KMS-11 (cell line): ENCODE data around the gene ESRRG.

Source experiments
- H2AFZ ChIP-seq: fragments of 200-600 bp; sonication (generic); 2 replicates; pipeline ENCODE4 v1.6.1; 2016; ENCODE audit warnings: antibody characterized with exemption, mixed run types, low read depth
- H3K27ac ChIP-seq: fragments of 200-600 bp; sonication (generic); 2 replicates; pipeline ENCODE4 v1.6.1; 2016; ENCODE audit warnings: mild to moderate bottlenecking, mixed run types
- H3K27me3 ChIP-seq: fragments of 200-600 bp; sonication (generic); 2 replicates; pipeline ENCODE4 v1.6.1; 2017; ENCODE audit warnings: mild to moderate bottlenecking, low read depth, mixed run types, moderate library complexity; ENCODE audit not compliant: insufficient read depth
- H3K36me3 ChIP-seq: fragments of 200-600 bp; sonication (generic); 2 replicates; pipeline ENCODE4 v1.6.1; 2017; ENCODE audit warnings: mild to moderate bottlenecking, mixed run types; ENCODE audit not compliant: insufficient read depth
- H3K4me1 ChIP-seq: fragments of 200-600 bp; sonication (generic); 2 replicates; pipeline ENCODE4 v1.6.1; 2016; ENCODE audit warnings: mild to moderate bottlenecking, low read depth, mixed run types; ENCODE audit not compliant: poor library complexity, severe bottlenecking
- H3K4me2 ChIP-seq: fragments of 200-600 bp; sonication (generic); 2 replicates; pipeline ENCODE4 v1.7.0; 2016; ENCODE audit warnings: mild to moderate bottlenecking, mixed run types
- H3K4me3 ChIP-seq: fragments of 200-600 bp; sonication (generic); IDR thresholded peaks from 2 replicates; pipeline ENCODE4 v1.6.1; 2017; ENCODE audit warnings: low read depth, low read length, mixed read lengths; ENCODE audit not compliant: insufficient read depth
- H3K79me2 ChIP-seq: fragments of 200-600 bp; sonication (generic); 2 replicates; pipeline ENCODE4 v1.6.1; 2016; ENCODE audit warnings: low read depth, mixed run types; ENCODE audit not compliant: insufficient read depth
- H3K9ac ChIP-seq: fragments of 200-600 bp; sonication (generic); 2 replicates; pipeline ENCODE4 v1.6.1; 2016; ENCODE audit warnings: mild to moderate bottlenecking, mixed run types
- H4K20me1 ChIP-seq: fragments of 200-600 bp; sonication (generic); 2 replicates; pipeline ENCODE4 v1.6.1; 2016; ENCODE audit warnings: mild to moderate bottlenecking, mixed run types; ENCODE audit not compliant: insufficient read depth
- TF ChIP-seq, protein P1 (sequence below): fragments of 200-600 bp; sonication (generic); conservative IDR thresholded peaks from 2 replicates; pipeline ENCODE4 v1.6.1; 2017; ENCODE audit warnings: low read depth, mild to moderate bottlenecking, antibody characterized with exemption, low read length, moderate library complexity, mixed read lengths

Gene ESRRG

GRCh38 chr1:216621536-216621935, 101.7 kb downstream of the ESRRG start:
- no peaks in the 10 kb centered on the region for H4K20me1 ChIP-seq
- H3K27ac ChIP-seq, result no peak overlapping the region
- no peaks in the 10 kb centered on the region for H3K4me1 ChIP-seq
- H3K4me3 ChIP-seq, result no peak overlapping the region
- H3K9ac ChIP-seq, result no peak overlapping the region
- TF ChIP-seq, protein P1, sequence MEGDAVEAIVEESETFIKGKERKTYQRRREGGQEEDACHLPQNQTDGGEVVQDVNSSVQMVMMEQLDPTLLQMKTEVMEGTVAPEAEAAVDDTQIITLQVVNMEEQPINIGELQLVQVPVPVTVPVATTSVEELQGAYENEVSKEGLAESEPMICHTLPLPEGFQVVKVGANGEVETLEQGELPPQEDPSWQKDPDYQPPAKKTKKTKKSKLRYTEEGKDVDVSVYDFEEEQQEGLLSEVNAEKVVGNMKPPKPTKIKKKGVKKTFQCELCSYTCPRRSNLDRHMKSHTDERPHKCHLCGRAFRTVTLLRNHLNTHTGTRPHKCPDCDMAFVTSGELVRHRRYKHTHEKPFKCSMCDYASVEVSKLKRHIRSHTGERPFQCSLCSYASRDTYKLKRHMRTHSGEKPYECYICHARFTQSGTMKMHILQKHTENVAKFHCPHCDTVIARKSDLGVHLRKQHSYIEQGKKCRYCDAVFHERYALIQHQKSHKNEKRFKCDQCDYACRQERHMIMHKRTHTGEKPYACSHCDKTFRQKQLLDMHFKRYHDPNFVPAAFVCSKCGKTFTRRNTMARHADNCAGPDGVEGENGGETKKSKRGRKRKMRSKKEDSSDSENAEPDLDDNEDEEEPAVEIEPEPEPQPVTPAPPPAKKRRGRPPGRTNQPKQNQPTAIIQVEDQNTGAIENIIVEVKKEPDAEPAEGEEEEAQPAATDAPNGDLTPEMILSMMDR, result no peak
- no peak overlapping the region for H3K4me2 ChIP-seq
- H2AFZ ChIP-seq, result no peak overlapping the region
- no peaks in the 10 kb centered on the region for H3K79me2 ChIP-seq
- H3K27me3 ChIP-seq, result no peaks in the 10 kb centered on the region
- no peaks in the 10 kb centered on the region for H3K36me3 ChIP-seq

DNA sequence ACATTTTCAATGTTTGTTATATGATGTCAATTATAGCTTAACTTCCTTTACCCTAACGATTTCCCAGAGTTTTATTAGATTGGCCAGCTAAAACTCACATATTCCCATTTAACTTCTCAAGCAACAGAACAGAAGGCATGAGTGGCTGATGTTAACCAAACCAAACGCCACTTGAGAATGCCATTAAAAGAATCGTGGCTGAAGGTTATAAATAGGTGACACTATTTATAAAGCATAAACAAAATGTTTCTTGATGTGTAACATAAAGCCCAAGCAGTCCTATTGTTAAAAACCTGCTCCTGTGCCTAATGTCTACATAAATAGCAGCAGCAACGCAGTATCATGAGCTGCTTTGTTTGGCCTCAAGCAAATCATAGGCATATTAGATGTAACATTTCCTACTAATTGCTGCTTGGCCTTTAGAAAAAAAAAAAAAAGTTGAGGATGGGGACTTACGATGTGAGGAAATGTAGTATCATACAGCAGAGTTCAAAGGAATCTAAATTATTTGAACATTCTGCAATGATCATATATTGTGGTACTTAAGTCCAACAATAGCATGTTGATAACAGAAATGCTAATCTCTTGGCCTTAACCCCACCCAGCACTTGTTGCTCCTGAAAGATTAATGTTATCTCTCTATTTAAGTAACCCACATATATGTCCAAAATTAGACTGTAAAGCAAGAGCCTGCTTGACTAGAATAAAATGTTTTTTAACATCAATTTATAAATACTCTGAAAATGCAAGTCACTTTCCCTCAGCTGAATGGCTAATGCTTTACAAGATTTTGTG, 106.0 kb downstream of the ESRRG start:
- no peak overlapping the region for H3K4me2 ChIP-seq
- no peaks in the 10 kb centered on the region for H3K36me3 ChIP-seq
- no peaks in the 10 kb centered on the region for H4K20me1 ChIP-seq
- no peak overlapping the region for H3K4me3 ChIP-seq
- no peak overlapping the region for H3K27ac ChIP-seq
- no peaks in the 10 kb centered on the region for H3K4me1 ChIP-seq
- H3K9ac ChIP-seq, result no peak overlapping the region
- no peak overlapping the region for H2AFZ ChIP-seq
- no peaks in the 10 kb centered on the region for H3K27me3 ChIP-seq
- no peaks in the 10 kb centered on the region for H3K79me2 ChIP-seq
- TF ChIP-seq, protein P1, result no peak

- TF ChIP-seq, protein P1, result no peak
- Histone ChIP-seq H3K4me1 (no peaks in the 10 kb centered on the region), H3K27ac (no peak overlapping the region), H2AFZ (no peak overlapping the region), H3K79me2 (no peaks in the 10 kb centered on the region), H3K27me3 (no peaks in the 10 kb centered on the region), H3K4me2 (no peak overlapping the region), H3K36me3 (no peaks in the 10 kb centered on the region), H4K20me1 (no peaks in the 10 kb centered on the region), H3K9ac (no peak overlapping the region), H3K4me3 (no peak overlapping the region)
Measured at GRCh38 chr1:216616425-216616824, 106.8 kb downstream of the ESRRG start.

DNA sequence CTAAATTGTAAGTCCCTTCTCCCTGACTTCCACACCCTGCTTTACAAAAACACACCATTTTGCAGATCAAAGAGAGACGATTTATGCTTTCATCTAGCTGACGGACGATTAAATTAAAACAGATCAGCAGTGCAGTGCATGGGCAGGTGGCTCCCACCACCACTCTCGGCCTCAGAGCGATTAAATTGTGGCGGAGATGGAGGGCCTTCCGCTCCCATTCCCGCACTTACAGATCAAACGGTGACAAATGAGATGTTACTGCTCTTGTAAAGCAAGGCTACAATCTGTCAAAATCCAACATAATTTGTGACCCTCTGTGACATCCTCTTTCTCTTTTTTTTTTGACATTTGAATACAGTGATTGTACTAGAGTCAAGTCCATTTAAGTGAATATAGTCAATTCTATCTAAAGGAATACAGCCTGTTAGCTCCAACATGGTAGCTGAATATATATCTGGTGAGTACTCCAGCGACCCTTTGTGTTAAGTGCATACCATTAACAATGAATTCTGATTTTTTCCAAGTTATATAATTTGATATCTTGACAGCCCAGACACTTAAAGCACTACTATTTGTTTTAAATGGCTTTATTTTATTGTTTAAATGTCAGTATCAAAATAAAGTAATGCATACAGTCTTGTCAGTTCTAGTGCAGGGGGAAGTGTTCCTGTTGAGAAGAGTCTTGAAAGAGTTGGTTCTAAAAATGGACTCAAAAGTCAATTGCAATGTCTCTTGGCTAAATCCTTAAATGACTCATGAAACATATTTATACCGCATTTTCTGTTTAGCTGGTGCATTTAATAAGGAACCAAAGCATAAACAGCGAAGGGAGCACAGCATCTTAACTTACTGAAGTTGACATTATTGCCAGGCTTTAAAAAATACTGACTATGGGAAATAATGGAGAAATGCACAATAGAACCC, 109.0 kb downstream of the ESRRG start:
- H4K20me1 ChIP-seq, result no peaks in the 10 kb centered on the region
- H3K4me1 ChIP-seq, result no peaks in the 10 kb centered on the region
- no peak overlapping the region for H2AFZ ChIP-seq
- TF ChIP-seq, protein P1, result no peak
- no peaks in the 10 kb centered on the region for H3K79me2 ChIP-seq
- H3K4me3 ChIP-seq, result no peak overlapping the region
- H3K27ac ChIP-seq, result no peak overlapping the region
- no peak overlapping the region for H3K4me2 ChIP-seq
- H3K9ac ChIP-seq, result no peak overlapping the region
- no peaks in the 10 kb centered on the region for H3K27me3 ChIP-seq
- H3K36me3 ChIP-seq, result no peaks in the 10 kb centered on the region
